ENCODE data around the gene EIF6. TPM values are rescaled to one million over a fixed set of nuclear protein-coding genes. Genes with fewer than 3 reads are reported as not detected.

Gene EIF6
- total and polyA plus RNA-seq, 3 donors from 2014 or later = 84.3 to 142 (median 90.6) TPM

GRCh38 chr20:35274172-35275092, 10.1 kb downstream of the EIF6 start:
- H3K4me1 ChIP-seq = peaks cover 12% of the 10 kb centered on the region
- intact Hi-C loops (cut with DNase I; ENCODE audit: low total_unique reads) = no loop called here
- 78 to 92% methylated on average over 6 to 23 of the region's 24 CpGs for WGBS, 2 donors

GRCh38 chr20:35273449-35274171, 11.0 kb downstream of the EIF6 start:
- no peaks in the 10 kb centered on the region for H3K9me3 ChIP-seq
- H3K27ac ChIP-seq = no peak overlapping the region
- H3K36me3 ChIP-seq (ENCODE audit: low read depth, missing control alignments) = no peaks in the 10 kb centered on the region
- DNase-seq = no peak
- H3K27me3 ChIP-seq = no peaks in the 10 kb centered on the region
- intact Hi-C loops (cut with DNase I; ENCODE audit: low total_unique reads) = no loop called here
- no peak overlapping the region for H3K4me3 ChIP-seq
- WGBS, 2 donors = 82 to 83% methylated on average over 8 to 13 of the region's 13 CpGs
- H3K4me1 ChIP-seq = peaks cover 12% of the 10 kb centered on the region
- TF ChIP-seq CTCF (IDR thresholded peaks at IDR 0.05) (no peak), POLR2A (IDR thresholded peaks at IDR 0.05) (no peak)

More at GRCh38 chr20:35274172-35275092, 10.1 kb downstream of the EIF6 start:
- no peak for TF ChIP-seq CTCF (IDR thresholded peaks at IDR 0.05)
- TF ChIP-seq POLR2A (IDR thresholded peaks at IDR 0.05) = no peak
- no peaks in the 10 kb centered on the region for H3K36me3 ChIP-seq (ENCODE audit: low read depth, missing control alignments)
- no peak overlapping the region for H3K4me3 ChIP-seq
- no peaks in the 10 kb centered on the region for H3K9me3 ChIP-seq
- H3K27me3 ChIP-seq = no peaks in the 10 kb centered on the region
- H3K27ac ChIP-seq = no peak overlapping the region
- no peak for DNase-seq

DNA sequence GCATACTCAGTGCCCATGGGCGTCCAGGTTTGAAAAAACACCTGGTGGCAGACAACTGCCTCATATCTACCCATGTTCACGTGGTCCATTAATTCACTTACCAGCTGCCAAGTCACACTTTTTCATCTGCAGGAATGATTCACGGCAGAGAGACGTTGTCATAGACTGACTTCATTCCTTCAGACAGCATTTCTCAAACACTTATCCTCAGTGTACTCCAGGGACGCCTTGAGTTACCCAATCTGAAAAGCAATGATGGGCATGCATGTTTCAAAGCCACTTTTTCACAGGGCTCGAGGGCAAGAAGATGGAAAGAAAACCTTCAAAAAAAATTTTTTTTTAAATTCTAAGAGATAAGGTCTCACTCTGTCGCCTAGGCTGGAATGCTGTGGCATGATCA, 12.7 kb downstream of the EIF6 start:
- DNase-seq = no peak
- no peak for TF ChIP-seq POLR2A (IDR thresholded peaks at IDR 0.05)
- no peak for TF ChIP-seq CTCF (IDR thresholded peaks at IDR 0.05)
- no peaks in the 10 kb centered on the region for H3K9me3 ChIP-seq
- H3K4me1 ChIP-seq = peaks cover 4% of the 10 kb centered on the region
- intact Hi-C loops (cut with DNase I; ENCODE audit: low total_unique reads) = no loop called here
- 82% methylated on average over 7 of the region's 7 CpGs for WGBS, 2 donors
- no peaks in the 10 kb centered on the region for H3K36me3 ChIP-seq (ENCODE audit: low read depth, missing control alignments)
- no peak overlapping the region for H3K27ac ChIP-seq
- no peak overlapping the region for H3K4me3 ChIP-seq
- H3K27me3 ChIP-seq = no peaks in the 10 kb centered on the region

DNA sequence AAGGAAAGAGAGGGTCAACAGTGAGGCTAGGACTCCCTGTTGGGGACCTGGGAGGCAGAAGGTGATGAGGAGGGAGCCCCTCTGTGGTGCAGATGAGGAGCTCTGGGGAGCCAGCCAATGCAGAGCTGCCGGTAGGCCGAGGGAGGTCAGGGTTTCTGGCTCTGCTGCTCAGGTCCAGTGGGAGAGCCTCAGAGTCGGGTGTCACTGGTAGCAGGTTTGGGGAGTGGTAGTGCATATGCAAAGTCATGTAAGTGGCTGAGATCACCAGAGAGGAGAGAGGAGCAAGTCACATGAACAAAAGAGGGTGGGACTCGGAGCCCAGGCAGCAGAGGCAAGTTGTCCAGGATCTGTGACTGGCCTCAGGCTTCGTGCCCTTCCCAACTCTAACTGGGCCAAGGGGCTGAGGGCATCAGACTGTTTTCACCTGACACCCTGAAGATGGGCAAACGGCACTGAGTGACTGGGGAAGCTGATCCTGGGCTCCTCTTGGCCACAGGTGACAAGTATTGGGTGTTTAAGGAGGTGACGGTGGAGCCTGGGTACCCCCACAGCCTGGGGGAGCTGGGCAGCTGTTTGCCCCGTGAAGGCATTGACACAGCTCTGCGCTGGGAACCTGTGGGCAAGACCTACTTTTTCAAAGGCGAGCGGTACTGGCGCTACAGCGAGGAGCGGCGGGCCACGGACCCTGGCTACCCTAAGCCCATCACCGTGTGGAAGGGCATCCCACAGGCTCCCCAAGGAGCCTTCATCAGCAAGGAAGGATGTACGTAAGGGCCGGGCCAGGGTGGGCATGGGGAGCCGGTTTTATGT, 13.3 kb downstream of the EIF6 start:
- WGBS, 2 donors = 87 to 88% methylated on average over 6 to 20 of the region's 20 CpGs
- H3K4me1 ChIP-seq = no peaks in the 10 kb centered on the region
- no peaks in the 10 kb centered on the region for H3K27me3 ChIP-seq
- TF ChIP-seq POLR2A (IDR thresholded peaks at IDR 0.05) (no peak), CTCF (IDR thresholded peaks at IDR 0.05) (no peak)
- H3K27ac ChIP-seq = no peak overlapping the region
- no peaks in the 10 kb centered on the region for H3K36me3 ChIP-seq (ENCODE audit: low read depth, missing control alignments)
- H3K4me3 ChIP-seq = no peak overlapping the region
- intact Hi-C loops (cut with DNase I; ENCODE audit: low total_unique reads) = no loop called here
- no peak for DNase-seq
- no peaks in the 10 kb centered on the region for H3K9me3 ChIP-seq
